Mesothelial cell of epicardium (in vitro differentiated cells): ENCODE data around the gene RGS21. TPM values are rescaled to one million over a fixed set of nuclear protein-coding genes. Genes with fewer than 3 reads are reported as not detected.
"Not testable (repeated sequence)": the region's sequence is repeated elsewhere in the genome, so short reads cannot be mapped to it uniquely, and the experiment has no call there.

ENCODE experiments used
- DNase-seq, 2 experiments: peaks; one replicate each; pipeline ENCODE4 v3.0.0; 2021; ENCODE audit warnings: low spot score in 2 of 2; ENCODE audit not compliant: unreplicated experiment in 2 of 2
- H3K27ac Mint-ChIP-seq: 2 replicates; pipeline ENCODE4 v1.8.0; 2021; ENCODE audit warnings: mixed read lengths
- H3K27me3 Mint-ChIP-seq: 2 replicates; pipeline ENCODE4 v1.8.0; 2021; ENCODE audit warnings: low read depth, mixed read lengths
- H3K36me3 Mint-ChIP-seq: 2 replicates; pipeline ENCODE4 v1.8.0; 2021; ENCODE audit warnings: mixed read lengths
- H3K4me1 Mint-ChIP-seq: 2 replicates; pipeline ENCODE4 v1.8.0; 2021; ENCODE audit warnings: mixed read lengths
- H3K4me3 Mint-ChIP-seq: 2 replicates; pipeline ENCODE4 v1.8.0; 2021; ENCODE audit warnings: mild to moderate bottlenecking, moderate library complexity, mixed read lengths
- H3K9me3 Mint-ChIP-seq: 2 replicates; pipeline ENCODE4 v1.8.0; 2021; ENCODE audit warnings: mixed read lengths
- total RNA-seq: library from RNA; stranded (reverse); gene quantifications from 3 replicates; pipeline ENCODE4 v1.2.1, GENCODE V29; 2021
- TF ChIP-seq, protein P1 (sequence below): fragments of 200-600 bp; sonication (generic); IDR thresholded peaks from one replicate; pipeline ENCODE4 v1.5.0; 2021; ENCODE audit warnings: antibody characterized with exemption; ENCODE audit not compliant: unreplicated experiment

The RGS21 gene
- total RNA-seq, 1 donor from 2014 or later, result not detected

DNA sequence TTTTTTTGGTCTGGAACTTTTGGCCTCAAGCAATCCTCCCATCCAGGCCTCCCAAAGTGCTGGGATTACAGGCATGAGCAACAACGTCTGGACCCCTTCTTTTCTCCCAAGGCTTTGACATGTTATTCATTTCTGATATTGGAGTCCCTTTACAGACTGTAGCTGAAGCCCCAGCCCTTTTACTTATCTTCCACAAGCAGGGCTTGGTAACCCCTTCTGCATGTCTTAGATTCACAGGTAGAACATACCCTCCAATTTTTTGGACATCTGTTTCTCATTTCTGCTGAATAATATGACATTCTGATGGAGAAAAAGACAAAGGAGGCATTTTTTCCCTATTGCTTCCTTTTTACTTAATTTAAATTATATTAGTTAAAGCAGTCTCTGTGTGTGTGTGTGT is 39.2 kb upstream of the RGS21 start:
- H3K27ac Mint-ChIP-seq, result no peak overlapping the region
- TF ChIP-seq, protein P1, sequence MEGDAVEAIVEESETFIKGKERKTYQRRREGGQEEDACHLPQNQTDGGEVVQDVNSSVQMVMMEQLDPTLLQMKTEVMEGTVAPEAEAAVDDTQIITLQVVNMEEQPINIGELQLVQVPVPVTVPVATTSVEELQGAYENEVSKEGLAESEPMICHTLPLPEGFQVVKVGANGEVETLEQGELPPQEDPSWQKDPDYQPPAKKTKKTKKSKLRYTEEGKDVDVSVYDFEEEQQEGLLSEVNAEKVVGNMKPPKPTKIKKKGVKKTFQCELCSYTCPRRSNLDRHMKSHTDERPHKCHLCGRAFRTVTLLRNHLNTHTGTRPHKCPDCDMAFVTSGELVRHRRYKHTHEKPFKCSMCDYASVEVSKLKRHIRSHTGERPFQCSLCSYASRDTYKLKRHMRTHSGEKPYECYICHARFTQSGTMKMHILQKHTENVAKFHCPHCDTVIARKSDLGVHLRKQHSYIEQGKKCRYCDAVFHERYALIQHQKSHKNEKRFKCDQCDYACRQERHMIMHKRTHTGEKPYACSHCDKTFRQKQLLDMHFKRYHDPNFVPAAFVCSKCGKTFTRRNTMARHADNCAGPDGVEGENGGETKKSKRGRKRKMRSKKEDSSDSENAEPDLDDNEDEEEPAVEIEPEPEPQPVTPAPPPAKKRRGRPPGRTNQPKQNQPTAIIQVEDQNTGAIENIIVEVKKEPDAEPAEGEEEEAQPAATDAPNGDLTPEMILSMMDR, result no peak
- H3K36me3 Mint-ChIP-seq, result no peaks in the 10 kb centered on the region
- no peak for DNase-seq
- H3K4me3 Mint-ChIP-seq, result no peak overlapping the region
- peaks cover 17% of the 10 kb centered on the region for H3K9me3 Mint-ChIP-seq
- H3K4me1 Mint-ChIP-seq, result no peaks in the 10 kb centered on the region
- H3K27me3 Mint-ChIP-seq, result no peaks in the 10 kb centered on the region

DNA sequence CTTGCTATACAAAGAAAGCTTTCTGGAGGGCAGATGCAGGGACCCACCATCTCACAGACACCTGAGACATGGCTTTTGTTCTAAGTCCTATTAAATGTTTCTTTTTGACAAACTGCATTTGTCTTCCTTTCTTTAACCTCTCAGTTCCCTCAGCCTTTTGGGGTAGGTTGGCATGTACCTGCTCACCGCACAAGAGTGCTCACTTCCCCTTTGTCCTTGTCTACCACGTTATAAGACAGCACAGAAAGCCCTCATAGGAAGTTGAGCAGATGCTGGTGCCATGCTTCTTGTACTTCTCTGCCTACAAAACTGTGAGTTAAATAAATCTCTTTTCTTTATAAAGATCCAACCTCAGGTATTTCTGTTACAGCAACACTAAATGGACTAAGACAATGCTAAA is 31.9 kb upstream of the RGS21 start:
- Mint-ChIP-seq H3K36me3 (no peaks in the 10 kb centered on the region), H3K27ac (no peak overlapping the region), H3K4me3 (no peak overlapping the region), H3K9me3 (peaks cover 64% of the 10 kb centered on the region), H3K27me3 (no peaks in the 10 kb centered on the region), H3K4me1 (no peaks in the 10 kb centered on the region)
- no peak for DNase-seq
- TF ChIP-seq, protein P1, result no peak

GRCh38 chr1:192303029-192303428 is 13.8 kb upstream of the RGS21 start:
- Mint-ChIP-seq H3K27me3 (peaks cover 10% of the 10 kb centered on the region), H3K4me3 (no peak overlapping the region), H3K27ac (no peak overlapping the region), H3K36me3 (no peaks in the 10 kb centered on the region), H3K9me3 (peaks cover 13% of the 10 kb centered on the region), H3K4me1 (no peaks in the 10 kb centered on the region)
- no peak for DNase-seq
- TF ChIP-seq, protein P1, result no peak

- H3K27me3 Mint-ChIP-seq, H3K4me3 Mint-ChIP-seq, DNase-seq, H3K36me3 Mint-ChIP-seq, H3K27ac Mint-ChIP-seq, H3K4me1 Mint-ChIP-seq: not testable (repeated sequence)
- peaks cover 15% of the 10 kb centered on the region for H3K9me3 Mint-ChIP-seq
Measured at GRCh38 chr1:192308314-192308713, 8.5 kb upstream of the RGS21 start.

DNA sequence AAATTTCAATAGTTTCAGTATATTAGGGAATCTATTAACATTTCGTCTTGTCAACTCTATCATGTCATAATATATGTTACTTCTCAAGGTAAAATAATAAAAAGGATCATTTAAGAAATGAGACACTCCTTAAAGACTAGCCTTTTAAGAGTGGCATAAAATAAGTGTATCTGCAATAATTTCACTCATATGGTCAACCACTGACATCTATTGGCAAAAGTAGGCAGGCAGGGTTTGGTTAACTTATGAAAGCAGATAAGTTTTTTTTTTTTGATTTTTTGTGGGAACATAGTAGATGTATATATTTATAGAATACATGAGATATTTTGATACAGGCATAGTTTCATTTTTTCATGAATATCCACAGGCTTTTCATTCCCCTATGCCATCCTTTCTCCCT is 5.5 kb upstream of the RGS21 start:
- no peaks in the 10 kb centered on the region for H3K36me3 Mint-ChIP-seq
- TF ChIP-seq, protein P1, result no peak
- H3K4me3 Mint-ChIP-seq, result no peak overlapping the region
- H3K4me1 Mint-ChIP-seq, result no peaks in the 10 kb centered on the region
- DNase-seq, result no peak
- peaks cover 10% of the 10 kb centered on the region for H3K27me3 Mint-ChIP-seq
- H3K9me3 Mint-ChIP-seq, result peaks cover 15% of the 10 kb centered on the region
- H3K27ac Mint-ChIP-seq, result no peak overlapping the region

DNA sequence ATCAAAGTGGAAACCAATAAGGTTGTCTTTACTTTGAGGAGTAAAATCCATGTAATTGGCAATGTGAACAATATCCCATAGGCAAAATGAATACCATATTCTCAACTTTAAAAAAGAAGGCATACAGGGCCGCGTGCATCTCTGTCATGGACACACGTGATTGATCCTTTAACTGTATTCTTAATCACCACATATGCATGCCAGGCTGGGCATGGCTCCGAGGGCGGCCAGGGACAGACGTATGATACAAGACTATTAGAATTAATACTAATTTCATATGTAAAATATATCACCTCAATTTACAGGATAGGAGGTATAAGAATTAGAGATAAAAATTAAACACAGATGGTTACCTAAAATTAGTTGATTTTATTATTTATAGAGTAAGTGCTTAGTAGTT is 11.2 kb downstream of the RGS21 start:
- H3K4me3 Mint-ChIP-seq, result no peak overlapping the region
- DNase-seq, result no peak
- no peak overlapping the region for H3K27ac Mint-ChIP-seq
- TF ChIP-seq, protein P1, result no peak
- H3K36me3 Mint-ChIP-seq, result no peaks in the 10 kb centered on the region
- no peaks in the 10 kb centered on the region for H3K27me3 Mint-ChIP-seq
- peaks cover 10% of the 10 kb centered on the region for H3K4me1 Mint-ChIP-seq
- no peaks in the 10 kb centered on the region for H3K9me3 Mint-ChIP-seq
